GM23338 (cell line): Measurements from ENCODE around the gene CUTC.

Source experiments
- CREB1 ChIP-seq: fragments of 250-450 bp; sonication (Bioruptor Pico); IDR thresholded peaks from 2 replicates; pipeline ENCODE4 v1.5.0; 2020; ENCODE audit warnings: low read depth, mild to moderate bottlenecking, moderate library complexity
- ETS1 ChIP-seq: IDR thresholded peaks from 2 replicates; pipeline ENCODE4 v1.6.1; 2016; ENCODE audit warnings: antibody characterized with exemption
- EZH2 ChIP-seq: fragments of 200-600 bp; sonication (generic); IDR thresholded peaks from one replicate; pipeline ENCODE4 v1.8.0; 2017; ENCODE audit warnings: antibody characterized with exemption, mild to moderate bottlenecking, low read depth; ENCODE audit not compliant: unreplicated experiment
- EZH2phosphoT487 ChIP-seq: fragments of 200-600 bp; sonication (generic); IDR thresholded peaks from one replicate; pipeline ENCODE4 v1.8.1; 2018; ENCODE audit warnings: antibody characterized with exemption; ENCODE audit not compliant: unreplicated experiment
- JUNB ChIP-seq: IDR thresholded peaks from one replicate; pipeline ENCODE4 v1.6.1; 2016; ENCODE audit warnings: antibody characterized with exemption; ENCODE audit not compliant: unreplicated experiment
- POLR2AphosphoS5 ChIP-seq: IDR thresholded peaks from 2 replicates; pipeline ENCODE4 v1.6.1; 2016; ENCODE audit warnings: antibody characterized with exemption, low read depth
- REST ChIP-seq: IDR thresholded peaks from one replicate; pipeline ENCODE4 v1.6.1; 2018; ENCODE audit warnings: antibody characterized with exemption; ENCODE audit not compliant: unreplicated experiment
- ZNF331 ChIP-seq: fragments of 250-450 bp; sonication (Bioruptor Pico); IDR thresholded peaks from 2 replicates; pipeline ENCODE4 v1.5.0; 2020; ENCODE audit warnings: low read depth, mild to moderate bottlenecking, moderate library complexity
- TF ChIP-seq, protein P1 (sequence below), 2 experiments: fragments of 200-600 bp in 1 of 2; sonication (generic) in 1 of 2; conservative IDR thresholded peaks; 2 replicates each; pipeline versions ENCODE4 v1.5.1 to v1.6.1; 2016 to 2017; ENCODE audit warnings: antibody characterized with exemption in 2 of 2, low read depth in 2 of 2, mild to moderate bottlenecking in 2 of 2, moderate library complexity in 1 of 2

DNA sequence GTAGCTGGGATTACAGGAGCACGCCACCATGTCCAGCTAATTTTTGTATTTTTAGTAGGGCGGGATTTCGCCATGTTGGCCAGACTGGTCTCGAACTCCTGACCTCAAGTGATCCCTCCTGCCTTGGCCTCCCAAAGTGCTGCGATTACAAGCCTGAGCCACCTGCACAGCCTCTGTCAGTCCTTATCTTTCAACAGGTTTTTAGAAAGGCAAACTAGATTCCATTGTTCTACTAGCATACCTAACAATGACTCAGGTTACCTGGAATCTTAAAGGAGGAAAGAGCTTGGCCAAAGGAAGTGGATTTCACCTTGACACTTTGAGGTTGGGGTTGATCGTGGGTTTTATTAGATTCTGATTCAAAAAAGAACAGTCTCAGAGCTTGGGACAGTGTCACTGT is 53.6 kb downstream of the CUTC start:
- TF ChIP-seq POLR2AphosphoS5: no peak
- TF ChIP-seq, protein P1, sequence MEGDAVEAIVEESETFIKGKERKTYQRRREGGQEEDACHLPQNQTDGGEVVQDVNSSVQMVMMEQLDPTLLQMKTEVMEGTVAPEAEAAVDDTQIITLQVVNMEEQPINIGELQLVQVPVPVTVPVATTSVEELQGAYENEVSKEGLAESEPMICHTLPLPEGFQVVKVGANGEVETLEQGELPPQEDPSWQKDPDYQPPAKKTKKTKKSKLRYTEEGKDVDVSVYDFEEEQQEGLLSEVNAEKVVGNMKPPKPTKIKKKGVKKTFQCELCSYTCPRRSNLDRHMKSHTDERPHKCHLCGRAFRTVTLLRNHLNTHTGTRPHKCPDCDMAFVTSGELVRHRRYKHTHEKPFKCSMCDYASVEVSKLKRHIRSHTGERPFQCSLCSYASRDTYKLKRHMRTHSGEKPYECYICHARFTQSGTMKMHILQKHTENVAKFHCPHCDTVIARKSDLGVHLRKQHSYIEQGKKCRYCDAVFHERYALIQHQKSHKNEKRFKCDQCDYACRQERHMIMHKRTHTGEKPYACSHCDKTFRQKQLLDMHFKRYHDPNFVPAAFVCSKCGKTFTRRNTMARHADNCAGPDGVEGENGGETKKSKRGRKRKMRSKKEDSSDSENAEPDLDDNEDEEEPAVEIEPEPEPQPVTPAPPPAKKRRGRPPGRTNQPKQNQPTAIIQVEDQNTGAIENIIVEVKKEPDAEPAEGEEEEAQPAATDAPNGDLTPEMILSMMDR (conservative IDR thresholded peaks at IDR 0.05; ENCODE audit: low read depth in 2 of 2): no peak
- TF ChIP-seq EZH2: no peak
- no peak for TF ChIP-seq ZNF331 (CRISPR knock-in tag)
- TF ChIP-seq CREB1: no peak
- no peak for TF ChIP-seq EZH2phosphoT487
- no peak for TF ChIP-seq ETS1
- no peak for TF ChIP-seq REST
- no peak for TF ChIP-seq JUNB
